Esophagus (tissue), 2 donors: ENCODE results near the gene VEGFA. TPM values are rescaled to one million over a fixed set of nuclear protein-coding genes. Genes with fewer than 3 reads are reported as not detected.

Source experiments
- H3K27ac ChIP-seq, 2 donors: one replicate each; pipeline ENCODE4 v1.5.1; 2013; ENCODE audit warnings: low read depth in 2 of 2, mild to moderate bottlenecking in 2 of 2, inconsistent platforms in 1 of 2, low read length in 1 of 2, moderate library complexity in 1 of 2
- H3K27me3 ChIP-seq, 2 donors: one replicate each; pipeline ENCODE4 v1.6.1; 2013; ENCODE audit warnings: low read length in 2 of 2, control low read depth in 1 of 2, mild to moderate bottlenecking in 1 of 2; ENCODE audit not compliant: insufficient read depth in 2 of 2, control insufficient read depth in 1 of 2
- H3K36me3 ChIP-seq, 2 donors: one replicate each; pipeline ENCODE4 v1.6.1; 2013; ENCODE audit warnings: low read length in 1 of 2; ENCODE audit not compliant: control insufficient read depth in 2 of 2, insufficient read depth in 2 of 2
- H3K4me1 ChIP-seq, 2 donors: one replicate each; pipeline ENCODE4 v1.6.1; 2013; ENCODE audit warnings: low read length in 1 of 2; ENCODE audit not compliant: control insufficient read depth in 2 of 2, insufficient read depth in 2 of 2
- H3K4me3 ChIP-seq, 2 donors: one replicate each; pipeline ENCODE4 v1.5.1; 2013; ENCODE audit warnings: low read length in 2 of 2, mild to moderate bottlenecking in 2 of 2, low read depth in 1 of 2, moderate library complexity in 1 of 2
- H3K9me3 ChIP-seq, 2 donors: one replicate each; pipeline ENCODE4 v1.6.1; 2013; ENCODE audit warnings: mild to moderate bottlenecking in 2 of 2, low read depth in 1 of 2, low read length in 1 of 2, moderate library complexity in 1 of 2; ENCODE audit not compliant: control insufficient read depth in 2 of 2, insufficient read depth in 1 of 2
- WGBS, 2 donors: extraction: QIAGEN DNeasy Blood & Tissue Kit; methylation state at CpG; one replicate each; pipeline ENCODE4 v1.1.7; 2013; 5-methylcytosine and 5-hydroxymethylcytosine counted together
- polyA plus RNA-seq, 2 donors: library from polyadenylated mRNA; stranded (reverse); fragments of 200-250 nt; gene quantifications; one replicate each; pipeline ENCODE4 v1.2.3, GENCODE V29; 2013
- donor health status: healthy with polysubstance abuse.
- donor health status: Bipolar disorder and iron deficiency.

Gene VEGFA
- polyA plus RNA-seq, 2 donors: 87.8 to 157 TPM

DNA sequence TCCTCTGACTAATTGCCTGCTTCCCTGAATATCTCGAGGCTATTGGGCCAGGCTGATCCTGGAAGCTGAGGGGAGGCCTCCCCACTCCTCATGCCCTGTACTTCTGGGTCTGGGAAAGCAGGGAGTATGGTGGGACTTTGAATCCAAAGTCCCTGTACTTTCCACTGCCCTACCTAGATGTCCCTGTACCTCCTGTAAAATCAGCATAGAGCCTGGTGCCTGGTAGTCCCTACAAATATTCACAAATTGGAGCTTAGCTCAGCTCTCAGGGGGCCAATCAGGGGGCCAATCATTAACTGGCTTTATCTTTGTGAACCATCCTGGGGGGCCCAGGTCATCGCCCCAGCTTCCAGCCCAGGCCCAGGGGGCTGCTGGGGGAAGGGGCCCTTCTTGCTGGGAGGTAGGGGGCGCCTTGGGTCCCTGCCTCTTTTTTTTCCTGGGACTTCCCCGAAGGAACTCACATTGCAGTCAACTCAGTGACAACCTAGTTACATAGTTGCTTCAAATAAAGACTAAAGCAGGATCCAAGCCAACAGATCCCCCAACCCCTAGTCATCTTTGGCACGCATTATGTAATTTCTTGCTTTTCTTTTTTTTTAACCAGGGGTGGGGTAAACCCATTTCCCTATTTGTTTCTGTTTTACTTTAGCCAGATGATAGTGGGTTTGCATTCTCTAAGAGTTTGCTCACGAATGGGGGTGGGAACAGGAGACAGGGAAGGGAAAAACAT lies 6.9 kb upstream of the VEGFA start:
- Histone ChIP-seq H3K27ac (no peak overlapping the region), H3K4me1 (no peaks in the 10 kb centered on the region), H3K9me3 (no peaks in the 10 kb centered on the region), H3K27me3 (no peaks in the 10 kb centered on the region), H3K4me3 (no peak overlapping the region), H3K36me3 (no peaks in the 10 kb centered on the region)
- 55 to 64% methylated on average over 6 of the region's 6 CpGs for whole genome bisulfite sequencing, 2 donors

DNA sequence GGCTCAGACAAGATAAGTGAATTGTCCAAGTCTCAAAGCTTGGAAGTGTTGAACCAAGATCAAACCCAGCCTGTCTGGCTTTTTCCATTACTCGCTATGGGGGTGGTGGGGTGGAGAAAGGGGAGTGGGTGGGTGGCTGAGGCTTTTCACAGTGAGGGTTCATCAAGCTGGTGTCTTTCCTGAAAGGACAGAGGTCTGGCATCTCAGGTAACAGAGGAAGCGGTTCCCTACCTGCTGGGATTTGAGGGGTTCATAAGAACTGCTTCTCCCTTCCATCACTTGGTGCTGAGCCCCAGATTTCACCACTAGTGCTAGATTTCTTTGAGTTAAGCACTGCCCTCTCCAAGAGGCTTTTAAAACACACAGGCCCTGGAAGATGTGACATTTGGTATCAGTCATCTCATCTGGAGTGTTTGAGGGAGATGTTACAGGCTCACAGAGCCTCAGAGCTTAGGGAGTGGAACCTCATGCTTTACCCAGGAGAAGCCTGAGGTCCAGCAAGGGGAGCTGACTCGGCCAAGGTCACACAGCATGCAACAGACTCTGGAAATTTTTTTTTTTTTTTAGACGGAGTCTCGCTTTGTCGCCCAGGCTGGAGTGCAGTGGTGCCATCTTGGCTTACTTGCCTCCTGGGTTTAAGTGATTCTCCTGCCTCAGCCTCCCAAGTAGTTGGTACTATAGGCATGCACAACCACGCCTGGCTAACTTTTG lies 6.0 kb upstream of the VEGFA start:
- Histone ChIP-seq H3K27ac (no peak overlapping the region), H3K27me3 (no peaks in the 10 kb centered on the region)
- 89 to 90% methylated on average over 7 of the region's 7 CpGs for WGBS, 2 donors

DNA sequence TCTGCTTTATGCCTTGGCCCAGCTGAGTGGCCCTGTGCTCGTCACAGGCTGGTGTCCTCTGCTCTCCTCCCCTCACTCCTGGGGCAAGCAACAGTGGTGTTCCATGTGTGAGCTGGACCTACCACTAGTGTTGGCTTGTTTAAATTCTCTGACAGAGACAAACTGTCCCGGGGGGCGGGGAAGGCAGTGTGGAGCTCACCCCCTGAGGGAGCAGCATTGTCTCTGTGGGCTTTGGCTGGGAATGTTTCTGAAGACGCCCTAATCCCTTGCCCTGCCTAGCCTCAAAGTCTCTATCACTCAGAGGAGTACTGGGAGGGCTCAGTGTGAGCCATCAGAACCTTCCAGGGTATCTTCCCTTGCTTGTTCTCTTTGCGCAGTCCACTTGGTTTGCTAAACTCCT lies 5.2 kb upstream of the VEGFA start:
- no peak overlapping the region for H3K4me3 ChIP-seq
- no peaks in the 10 kb centered on the region for H3K27me3 ChIP-seq
- WGBS, 2 donors: 59 to 74% methylated on average over 5 of the region's 5 CpGs
- no peak overlapping the region for H3K27ac ChIP-seq
- no peaks in the 10 kb centered on the region for H3K36me3 ChIP-seq
- H3K9me3 ChIP-seq: no peaks in the 10 kb centered on the region
- H3K4me1 ChIP-seq: no peaks in the 10 kb centered on the region

More for the DNA sequence above, 6.0 kb upstream of the VEGFA start:
- Histone ChIP-seq H3K4me3 (no peak overlapping the region), H3K9me3 (no peaks in the 10 kb centered on the region), H3K4me1 (no peaks in the 10 kb centered on the region), H3K36me3 (no peaks in the 10 kb centered on the region)

DNA sequence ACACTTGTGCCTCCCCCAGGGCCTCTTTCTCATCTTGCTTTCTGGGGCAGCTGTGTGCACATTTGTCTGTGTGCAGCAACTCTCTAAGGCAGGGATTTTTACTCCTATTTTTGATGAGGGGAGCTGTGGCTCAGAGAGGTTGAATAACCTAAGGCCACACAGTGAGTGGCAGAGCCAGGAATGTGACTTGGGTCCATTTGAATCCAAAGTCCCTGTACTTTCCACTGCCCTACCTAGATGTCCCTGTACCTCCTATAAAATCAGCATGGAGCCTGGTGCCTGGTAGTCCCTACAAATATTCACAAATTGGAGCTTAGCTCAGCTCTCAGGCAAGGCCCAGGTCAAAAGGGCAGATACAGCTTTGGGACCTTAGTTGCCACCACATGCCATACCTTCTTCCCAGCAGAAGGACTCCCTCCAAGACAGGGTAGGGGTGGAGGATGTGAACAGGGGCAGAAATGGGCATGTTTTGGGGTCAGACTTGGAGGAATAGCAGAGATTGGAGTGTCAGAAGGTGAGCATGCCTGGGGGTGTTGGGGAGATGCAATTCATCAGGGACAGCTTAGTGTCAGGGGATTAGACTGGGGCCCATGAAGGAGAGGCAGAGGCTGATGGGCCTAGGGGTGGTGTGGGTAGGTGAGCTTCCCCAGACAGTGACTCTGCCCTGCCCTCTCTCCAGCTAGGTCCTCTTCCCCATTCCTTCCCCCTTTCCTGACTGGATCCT lies 4.1 kb upstream of the VEGFA start:
- no peaks in the 10 kb centered on the region for H3K27me3 ChIP-seq
- no peak overlapping the region for H3K27ac ChIP-seq
- H3K9me3 ChIP-seq: no peaks in the 10 kb centered on the region
- H3K4me1 ChIP-seq: no peaks in the 10 kb centered on the region
- no peak overlapping the region for H3K4me3 ChIP-seq
- H3K36me3 ChIP-seq: no peaks in the 10 kb centered on the region

DNA sequence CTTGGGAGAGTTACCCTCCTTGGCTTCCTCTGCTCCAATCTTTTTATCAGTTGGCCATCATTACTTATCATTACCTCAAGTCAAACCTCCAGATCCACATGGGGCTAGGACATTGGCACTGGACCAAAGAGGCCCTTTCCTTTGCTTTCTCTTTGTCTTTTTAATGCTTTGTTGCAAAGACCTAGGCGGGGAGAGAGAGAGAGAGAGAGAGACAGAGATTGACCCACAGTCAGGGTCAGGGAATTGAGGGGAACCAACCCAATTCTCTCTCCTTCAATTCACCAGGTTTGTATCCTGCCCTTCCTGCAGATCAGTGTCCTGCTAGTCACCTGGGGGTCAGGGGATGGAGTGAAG lies 3.5 kb upstream of the VEGFA start:
- no peak overlapping the region for H3K4me3 ChIP-seq
- H3K27ac ChIP-seq: no peak overlapping the region
- no peaks in the 10 kb centered on the region for H3K9me3 ChIP-seq
- no peaks in the 10 kb centered on the region for H3K4me1 ChIP-seq
- H3K27me3 ChIP-seq: no peaks in the 10 kb centered on the region
- no peaks in the 10 kb centered on the region for H3K36me3 ChIP-seq
- 55 to 73% methylated on average over 1 of the region's 1 CpG for WGBS, 2 donors

DNA sequence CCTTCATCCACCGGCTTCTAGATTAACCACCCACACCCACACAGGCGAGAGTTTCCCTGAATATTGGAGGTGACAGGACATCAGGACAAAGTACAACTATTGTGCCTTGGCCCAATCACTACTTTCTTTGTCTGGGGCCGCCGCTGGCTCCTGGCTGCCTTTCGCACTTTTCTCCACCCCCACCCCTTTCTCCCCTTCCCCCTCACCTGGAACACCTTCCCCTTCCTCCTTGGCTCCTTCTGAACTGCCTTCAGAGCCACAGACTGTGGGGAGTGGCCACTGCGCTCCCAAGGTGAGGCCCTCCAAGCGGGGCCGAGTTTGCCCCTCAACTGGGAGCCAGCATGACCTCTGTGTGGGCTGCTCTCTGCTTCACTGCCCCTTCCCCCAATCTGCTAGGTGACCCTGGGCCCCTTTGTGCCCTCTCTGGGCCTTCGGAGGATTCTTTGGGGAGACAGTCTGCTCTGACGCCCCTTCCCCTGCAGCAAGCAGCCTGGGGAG lies 3.0 kb upstream of the VEGFA start:
- 85 to 94% methylated on average over 10 of the region's 10 CpGs for WGBS, 2 donors
- Histone ChIP-seq H3K4me3 (no peak overlapping the region), H3K4me1 (no peaks in the 10 kb centered on the region), H3K9me3 (no peaks in the 10 kb centered on the region), H3K36me3 (no peaks in the 10 kb centered on the region), H3K27me3 (no peaks in the 10 kb centered on the region), H3K27ac (no peak overlapping the region)

DNA sequence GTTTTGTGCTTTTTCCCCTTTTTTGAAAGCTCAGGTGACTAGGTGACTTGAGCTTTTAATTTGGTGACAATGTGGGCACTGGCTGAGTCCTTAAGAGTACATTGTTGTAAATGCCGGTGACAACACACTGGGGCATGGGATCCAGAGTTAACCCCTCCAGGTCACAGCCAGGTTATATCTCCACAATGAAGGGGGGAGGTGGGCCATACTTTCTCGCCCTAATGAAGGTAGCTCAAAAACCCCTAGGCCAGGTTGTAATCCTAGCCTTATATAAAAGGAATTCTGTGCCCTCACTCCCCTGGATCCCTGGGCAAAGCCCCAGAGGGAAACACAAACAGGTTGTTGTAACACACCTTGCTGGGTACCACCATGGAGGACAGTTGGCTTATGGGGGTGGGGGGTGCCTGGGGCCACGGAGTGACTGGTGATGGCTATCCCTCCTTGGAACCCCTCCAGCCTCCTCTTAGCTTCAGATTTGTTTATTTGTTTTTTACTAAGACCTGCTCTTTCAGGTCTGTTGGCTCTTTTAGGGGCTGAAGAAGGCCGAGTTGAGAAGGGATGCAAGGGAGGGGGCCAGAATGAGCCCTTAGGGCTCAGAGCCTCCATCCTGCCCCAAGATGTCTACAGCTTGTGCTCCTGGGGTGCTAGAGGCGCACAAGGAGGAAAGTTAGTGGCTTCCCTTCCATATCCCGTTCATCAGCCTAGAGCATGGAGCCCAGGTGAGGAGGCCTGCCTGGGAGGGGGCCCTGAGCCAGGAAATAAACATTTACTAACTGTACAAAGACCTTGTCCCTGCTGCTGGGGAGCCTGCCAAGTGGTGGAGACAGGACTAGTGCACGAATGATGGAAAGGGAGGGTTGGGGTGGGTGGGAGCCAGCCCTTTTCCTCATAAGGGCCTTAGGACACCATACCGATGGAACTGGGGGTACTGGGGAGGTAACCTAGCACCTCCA lies 2.2 kb upstream of the VEGFA start:
- Histone ChIP-seq H3K36me3 (no peaks in the 10 kb centered on the region), H3K27ac (no peak overlapping the region), H3K9me3 (no peaks in the 10 kb centered on the region), H3K4me1 (peaks cover 0 to 1% of the 10 kb centered on the region in 2 donors), H3K27me3 (no peaks in the 10 kb centered on the region), H3K4me3 (no peak overlapping the region)
- 69 to 77% methylated on average over 8 of the region's 8 CpGs for WGBS, 2 donors

DNA sequence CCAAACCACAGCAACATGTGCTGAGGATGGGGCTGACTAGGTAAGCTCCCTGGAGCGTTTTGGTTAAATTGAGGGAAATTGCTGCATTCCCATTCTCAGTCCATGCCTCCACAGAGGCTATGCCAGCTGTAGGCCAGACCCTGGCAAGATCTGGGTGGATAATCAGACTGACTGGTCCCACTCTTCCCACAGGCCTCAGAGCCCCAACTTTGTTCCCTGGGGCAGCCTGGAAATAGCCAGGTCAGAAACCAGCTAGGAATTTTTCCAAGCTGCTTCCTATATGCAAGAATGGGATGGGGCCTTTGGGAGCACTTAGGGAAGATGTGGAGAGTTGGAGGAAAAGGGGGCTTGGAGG lies 1.5 kb upstream of the VEGFA start:
- Histone ChIP-seq H3K4me1 (peaks cover 0 to 4% of the 10 kb centered on the region in 2 donors), H3K27ac (no peak overlapping the region), H3K4me3 (no peak overlapping the region), H3K27me3 (no peaks in the 10 kb centered on the region), H3K9me3 (no peaks in the 10 kb centered on the region), H3K36me3 (no peaks in the 10 kb centered on the region)
- WGBS, 2 donors: 67 to 75% methylated on average over 1 of the region's 1 CpG

DNA sequence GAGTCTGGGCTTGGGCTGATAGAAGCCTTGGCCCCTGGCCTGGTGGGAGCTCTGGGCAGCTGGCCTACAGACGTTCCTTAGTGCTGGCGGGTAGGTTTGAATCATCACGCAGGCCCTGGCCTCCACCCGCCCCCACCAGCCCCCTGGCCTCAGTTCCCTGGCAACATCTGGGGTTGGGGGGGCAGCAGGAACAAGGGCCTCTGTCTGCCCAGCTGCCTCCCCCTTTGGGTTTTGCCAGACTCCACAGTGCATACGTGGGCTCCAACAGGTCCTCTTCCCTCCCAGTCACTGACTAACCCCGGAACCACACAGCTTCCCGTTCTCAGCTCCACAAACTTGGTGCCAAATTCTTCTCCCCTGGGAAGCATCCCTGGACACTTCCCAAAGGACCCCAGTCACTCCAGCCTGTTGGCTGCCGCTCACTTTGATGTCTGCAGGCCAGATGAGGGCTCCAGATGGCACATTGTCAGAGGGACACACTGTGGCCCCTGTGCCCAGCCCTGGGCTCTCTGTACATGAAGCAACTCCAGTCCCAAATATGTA lies 957 bp upstream of the VEGFA start:
- Histone ChIP-seq H3K9me3 (no peaks in the 10 kb centered on the region), H3K4me3 (no peak overlapping the region), H3K36me3 (no peaks in the 10 kb centered on the region), H3K27ac (no peak overlapping the region), H3K27me3 (no peaks in the 10 kb centered on the region), H3K4me1 (peaks cover 2 to 5% of the 10 kb centered on the region in 2 donors)
- 47 to 69% methylated on average over 8 of the region's 8 CpGs for WGBS, 2 donors
